ENCODE data around the gene NAMPT. TPM values are rescaled to one million over a fixed set of nuclear protein-coding genes. Genes with fewer than 3 reads are reported as not detected.
A peak's percentile ranks its signal among the peaks of the same experiment; 100 is the strongest.

Gene NAMPT
- total and polyA plus RNA-seq, 11 donors, result 34.4 to 573 (median 131) TPM

GRCh38 chr7:106277976-106278375, 6.8 kb downstream of the NAMPT start:
- ATAC-seq (no peak), DNase-seq (no peak)
- Histone ChIP-seq H3K27ac (no peak overlapping the region), H3K4me1 (peaks cover 2 to 63% (median 28%) of the 10 kb centered on the region in 12 donors), H3K27me3 (no peaks in the 10 kb centered on the region), H3K4me3 (no peak overlapping the region), H3K36me3 (peaks cover 0 to 48% (median 39%) of the 10 kb centered on the region in 9 donors), H3K9me3 (no peaks in the 10 kb centered on the region)
- WGBS, 4 donors, result 94 to 98% (median 98%) methylated on average over 1 of the region's 1 CpG
- intact Hi-C loops (cut with DNase I), result no loop called here
- no peak for TF ChIP-seq POLR2A (IDR thresholded peaks at IDR 0.05)
- no peak for TF ChIP-seq CTCF (IDR thresholded peaks at IDR 0.05)

- no peak for TF ChIP-seq POLR2A (IDR thresholded peaks at IDR 0.05)
- TF ChIP-seq CTCF (IDR thresholded peaks at IDR 0.05), result no peak
- ATAC-seq, result no peak
- H3K36me3 ChIP-seq, result peaks cover 0 to 63% (median 48%) of the 10 kb centered on the region in 9 donors
- H3K9me3 ChIP-seq, result no peaks in the 10 kb centered on the region
- no peak overlapping the region for H3K27ac ChIP-seq
- H3K4me3 ChIP-seq, result no peak overlapping the region
- H3K4me1 ChIP-seq, result peaks cover 4 to 63% (median 27%) of the 10 kb centered on the region in 12 donors
- intact Hi-C loops (cut with DNase I), result no loop called here
- no peak for DNase-seq
- H3K27me3 ChIP-seq, result no peaks in the 10 kb centered on the region
- WGBS, 4 donors, result 94 to 97% (median 96%) methylated on average over 10 of the region's 10 CpGs
Observed at GRCh38 chr7:106276513-106276912, 8.3 kb downstream of the NAMPT start.

GRCh38 chr7:106273009-106273668, 11.6 kb downstream of the NAMPT start:
- H3K36me3 ChIP-seq, result peaks cover 0 to 96% (median 81%) of the 10 kb centered on the region in 9 donors
- intact Hi-C loops (cut with DNase I), result loop anchor here in 2 of 10 donors (5.0 kb wide), 2 partner anchors 51 to 56 kb away; no protein-coding TSS in a partner anchor
- ATAC-seq (peak; percentile 42 to 57 (median 50)), DNase-seq (no peak)
- TF ChIP-seq POLR2A (IDR thresholded peaks at IDR 0.05) (no peak), CTCF (IDR thresholded peaks at IDR 0.05) (no peak)
- H3K9me3 ChIP-seq, result no peaks in the 10 kb centered on the region
- peaks cover 0 to 44% (median 15%) of the 10 kb centered on the region in 12 donors for H3K4me1 ChIP-seq
- WGBS, 4 donors, result 51 to 59% (median 56%) methylated on average over 8 of the region's 8 CpGs
- H3K27me3 ChIP-seq, result no peaks in the 10 kb centered on the region
- H3K27ac ChIP-seq, result peak overlapping the region in 7 of 12 donors; percentile 23 to 51 (median 33)
- H3K4me3 ChIP-seq, result no peak overlapping the region

GRCh38 chr7:106270122-106270977, 14.4 kb downstream of the NAMPT start:
- WGBS, 4 donors, result 71 to 88% (median 80%) methylated on average over 5 of the region's 5 CpGs
- H3K27me3 ChIP-seq, result no peaks in the 10 kb centered on the region
- no peak overlapping the region for H3K4me3 ChIP-seq
- peaks cover 0 to 96% (median 89%) of the 10 kb centered on the region in 9 donors for H3K36me3 ChIP-seq
- H3K9me3 ChIP-seq, result no peaks in the 10 kb centered on the region
- no peak for DNase-seq
- peak in 1 of 4 donors; percentile 22 for ATAC-seq
- TF ChIP-seq CTCF (IDR thresholded peaks at IDR 0.05) (no peak), POLR2A (IDR thresholded peaks at IDR 0.05) (no peak)
- peaks cover 0 to 41% (median 12%) of the 10 kb centered on the region in 12 donors for H3K4me1 ChIP-seq
- peak overlapping the region in 9 of 12 donors; percentile 2 to 58 (median 33) for H3K27ac ChIP-seq
- intact Hi-C loops (cut with DNase I), result loop anchor here in 2 of 10 donors (5.0 kb wide), 2 partner anchors 48 to 53 kb away; no protein-coding TSS in a partner anchor

Data from heart left ventricle (tissue), 16 donors.